Nephron (organoid): ENCODE data around the gene TCF7.

Experiments used
- H3K27ac Mint-ChIP-seq, 3 experiments: 2 replicates each; pipeline ENCODE4 v1.8.0; 2020; ENCODE audit warnings: mixed read lengths in 3 of 3, mild to moderate bottlenecking in 2 of 3, moderate library complexity in 1 of 3
- H3K27me3 Mint-ChIP-seq: 2 replicates; pipeline ENCODE4 v1.8.0; 2021; ENCODE audit warnings: low read depth, mild to moderate bottlenecking, moderate library complexity, mixed read lengths
- H3K36me3 Mint-ChIP-seq: 2 replicates; pipeline ENCODE4 v1.8.0; 2020; ENCODE audit warnings: low read depth, mixed read lengths
- H3K4me1 Mint-ChIP-seq: 2 replicates; pipeline ENCODE4 v1.8.0; 2020; ENCODE audit warnings: mixed read lengths
- H3K4me3 Mint-ChIP-seq, 3 experiments: 2 replicates each; pipeline ENCODE4 v1.8.0; 2020; ENCODE audit warnings: mild to moderate bottlenecking in 3 of 3, mixed read lengths in 3 of 3, moderate library complexity in 2 of 3
- H3K9me3 Mint-ChIP-seq: 2 replicates; pipeline ENCODE4 v1.8.0; 2020; ENCODE audit warnings: mixed read lengths
- TF ChIP-seq, protein P1 (sequence below), 3 experiments: fragments of 200-600 bp; sonication (generic); IDR thresholded peaks; one replicate each; pipeline ENCODE4 v1.5.0; 2021; ENCODE audit warnings: antibody characterized with exemption in 3 of 3; ENCODE audit not compliant: unreplicated experiment in 3 of 3

The TCF7 gene

GRCh38 chr5:134177369-134178095 lies 63.1 kb downstream of the TCF7 start:
- peaks cover 15% of the 10 kb centered on the region for H3K36me3 Mint-ChIP-seq

DNA sequence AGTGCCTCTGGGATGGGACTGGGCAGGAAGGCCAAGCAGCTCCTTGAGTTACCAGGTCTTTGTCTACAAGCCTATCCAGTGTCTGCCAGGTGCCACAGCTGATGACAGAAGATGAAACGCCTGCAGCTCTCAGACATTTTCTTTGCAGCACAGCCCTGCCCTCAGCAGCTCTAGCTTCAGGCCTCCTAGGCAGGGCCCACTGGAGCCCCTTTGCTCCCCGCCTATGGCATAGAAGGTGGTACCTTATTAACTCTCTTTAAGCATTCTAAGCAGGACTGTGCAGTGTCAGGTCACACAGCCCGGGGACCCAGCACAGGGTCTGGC lies 63.6 kb downstream of the TCF7 start:
- H3K36me3 Mint-ChIP-seq: peaks cover 13% of the 10 kb centered on the region
- peaks cover 4% of the 10 kb centered on the region for H3K27me3 Mint-ChIP-seq
- peak overlapping the region; percentile 99 to 100 (median 99) for H3K27ac Mint-ChIP-seq
- H3K4me3 Mint-ChIP-seq: peak overlapping the region; percentile 97 to 99 (median 97)
- peaks cover 13% of the 10 kb centered on the region for H3K4me1 Mint-ChIP-seq
- H3K9me3 Mint-ChIP-seq: no peaks in the 10 kb centered on the region
- TF ChIP-seq, protein P1, sequence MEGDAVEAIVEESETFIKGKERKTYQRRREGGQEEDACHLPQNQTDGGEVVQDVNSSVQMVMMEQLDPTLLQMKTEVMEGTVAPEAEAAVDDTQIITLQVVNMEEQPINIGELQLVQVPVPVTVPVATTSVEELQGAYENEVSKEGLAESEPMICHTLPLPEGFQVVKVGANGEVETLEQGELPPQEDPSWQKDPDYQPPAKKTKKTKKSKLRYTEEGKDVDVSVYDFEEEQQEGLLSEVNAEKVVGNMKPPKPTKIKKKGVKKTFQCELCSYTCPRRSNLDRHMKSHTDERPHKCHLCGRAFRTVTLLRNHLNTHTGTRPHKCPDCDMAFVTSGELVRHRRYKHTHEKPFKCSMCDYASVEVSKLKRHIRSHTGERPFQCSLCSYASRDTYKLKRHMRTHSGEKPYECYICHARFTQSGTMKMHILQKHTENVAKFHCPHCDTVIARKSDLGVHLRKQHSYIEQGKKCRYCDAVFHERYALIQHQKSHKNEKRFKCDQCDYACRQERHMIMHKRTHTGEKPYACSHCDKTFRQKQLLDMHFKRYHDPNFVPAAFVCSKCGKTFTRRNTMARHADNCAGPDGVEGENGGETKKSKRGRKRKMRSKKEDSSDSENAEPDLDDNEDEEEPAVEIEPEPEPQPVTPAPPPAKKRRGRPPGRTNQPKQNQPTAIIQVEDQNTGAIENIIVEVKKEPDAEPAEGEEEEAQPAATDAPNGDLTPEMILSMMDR (IDR thresholded peaks at IDR 0.05; ENCODE audit: unreplicated experiment in 3 of 3): no peak

More at GRCh38 chr5:134177369-134178095, 63.1 kb downstream of the TCF7 start:
- peaks cover 4% of the 10 kb centered on the region for H3K27me3 Mint-ChIP-seq
- H3K4me3 Mint-ChIP-seq: peak overlapping the region; percentile 97 to 99 (median 97)
- H3K4me1 Mint-ChIP-seq: peaks cover 13% of the 10 kb centered on the region
- TF ChIP-seq, protein P1 (IDR thresholded peaks at IDR 0.05; ENCODE audit: unreplicated experiment in 3 of 3): no peak
- H3K27ac Mint-ChIP-seq: peak overlapping the region; percentile 99 to 100 (median 99)
- no peaks in the 10 kb centered on the region for H3K9me3 Mint-ChIP-seq

GRCh38 chr5:134183481-134183880 lies 69.0 kb downstream of the TCF7 start:
- TF ChIP-seq, protein P1 (IDR thresholded peaks at IDR 0.05; ENCODE audit: unreplicated experiment in 3 of 3): no peak
- no peaks in the 10 kb centered on the region for H3K36me3 Mint-ChIP-seq
- H3K27ac Mint-ChIP-seq: no peak overlapping the region
- H3K9me3 Mint-ChIP-seq: no peaks in the 10 kb centered on the region
- H3K27me3 Mint-ChIP-seq: peaks cover 4% of the 10 kb centered on the region
- H3K4me3 Mint-ChIP-seq: no peak overlapping the region
- H3K4me1 Mint-ChIP-seq: no peaks in the 10 kb centered on the region

DNA sequence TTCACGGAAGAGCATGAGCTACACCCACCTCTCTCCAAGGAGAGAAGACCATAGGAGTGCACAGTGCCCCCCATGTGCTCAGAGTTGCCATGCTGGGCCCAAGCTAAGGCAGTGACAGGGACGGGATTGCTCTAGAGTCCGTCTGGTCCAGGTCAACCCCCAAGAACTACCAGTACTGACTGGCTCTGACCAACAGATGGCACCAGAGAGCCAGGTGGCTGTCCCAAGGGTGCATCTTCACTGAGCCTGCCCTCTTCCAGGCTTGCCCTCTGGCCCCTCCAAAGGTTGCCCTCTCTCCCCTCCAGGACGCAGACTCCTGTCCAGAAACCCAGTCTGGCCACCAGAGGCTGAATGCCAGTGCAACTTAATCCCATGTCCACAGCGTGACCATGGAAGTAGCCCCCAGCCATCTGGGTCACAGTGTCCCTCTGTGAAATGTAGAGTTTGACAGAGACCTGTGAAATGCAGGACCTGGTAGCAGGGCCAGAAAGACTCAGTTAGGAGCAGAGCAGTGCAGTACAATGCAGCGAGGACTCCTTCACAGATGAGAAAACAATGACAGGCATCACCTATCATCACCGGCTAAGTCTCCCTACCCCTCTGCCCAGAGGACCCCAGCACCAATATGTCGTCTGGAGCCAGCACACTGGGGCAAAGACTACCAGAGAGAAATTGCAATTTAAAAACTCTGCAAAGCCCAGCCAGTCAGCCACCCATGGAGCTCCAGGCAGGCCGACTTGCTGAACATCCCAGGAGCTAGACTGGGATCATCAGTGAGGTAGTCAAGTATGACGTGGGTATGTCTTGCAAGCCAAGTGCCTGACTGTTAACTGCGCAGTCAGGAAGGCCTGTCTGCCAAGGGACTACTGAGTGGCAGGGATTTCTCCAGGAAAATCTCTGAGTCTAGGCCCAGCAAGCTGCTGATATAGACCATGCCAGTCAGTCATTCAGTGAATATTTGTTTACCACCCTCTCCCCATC lies 70.0 kb downstream of the TCF7 start:
- Mint-ChIP-seq H3K36me3 (no peaks in the 10 kb centered on the region), H3K4me3 (no peak overlapping the region), H3K27ac (no peak overlapping the region), H3K9me3 (no peaks in the 10 kb centered on the region), H3K27me3 (peaks cover under 1% of the 10 kb centered on the region), H3K4me1 (no peaks in the 10 kb centered on the region)
- TF ChIP-seq, protein P1 (IDR thresholded peaks at IDR 0.05; ENCODE audit: unreplicated experiment in 3 of 3): peak; percentile 72 to 84 (median 81)

DNA sequence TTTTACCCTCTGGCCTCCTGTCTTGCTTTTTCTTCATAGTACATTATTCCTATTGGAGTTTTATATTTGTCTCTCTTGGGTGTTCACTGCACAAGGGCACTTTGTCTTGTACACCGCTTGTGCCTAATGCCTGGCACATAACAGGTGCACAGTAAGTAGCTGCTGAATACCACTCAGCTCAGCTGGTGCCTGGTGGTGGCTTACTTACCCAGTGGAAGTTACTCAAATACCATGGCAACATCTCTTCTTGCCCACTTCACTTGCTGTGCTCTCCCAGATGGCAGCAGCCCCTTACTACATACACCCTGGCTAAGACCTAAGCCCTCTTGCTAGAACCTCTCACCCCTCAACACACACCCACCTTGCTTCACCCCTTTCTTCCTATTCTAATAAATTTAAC lies 73.6 kb downstream of the TCF7 start:
- Mint-ChIP-seq H3K9me3 (no peaks in the 10 kb centered on the region), H3K4me3 (no peak overlapping the region), H3K4me1 (no peaks in the 10 kb centered on the region), H3K27ac (no peak overlapping the region), H3K36me3 (no peaks in the 10 kb centered on the region), H3K27me3 (no peaks in the 10 kb centered on the region)
- TF ChIP-seq, protein P1 (IDR thresholded peaks at IDR 0.05; ENCODE audit: unreplicated experiment in 3 of 3): no peak
